ENCODE data around the gene PNLDC1.
"Not testable (repeated sequence)": the region's sequence is repeated elsewhere in the genome, so short reads cannot be mapped to it uniquely, and the experiment has no call there.

Gene PNLDC1

DNA sequence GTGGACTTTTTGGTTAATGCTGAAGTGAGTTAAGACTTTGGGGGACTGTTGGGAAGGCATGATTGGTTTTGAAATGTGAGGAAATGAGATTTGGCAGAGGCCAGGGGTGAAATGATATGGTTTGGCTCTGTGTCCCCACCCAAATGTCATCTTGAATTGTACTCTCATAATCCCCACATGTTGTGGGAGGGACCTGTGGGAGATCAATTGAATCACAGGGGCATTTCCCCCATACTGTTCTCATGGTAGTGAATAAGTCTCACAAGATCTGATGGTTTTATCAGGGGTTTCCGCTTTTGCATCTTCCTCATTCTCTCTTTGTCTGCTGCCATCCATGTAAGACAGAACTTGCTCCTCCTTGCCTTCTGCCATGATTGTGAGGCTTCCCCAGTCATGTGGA is 49.8 kb downstream of the PNLDC1 start:
- H3K36me3 ChIP-seq (ENCODE audit: control insufficient read depth in 1 of 2, insufficient read depth in 2 of 2, low read depth in 1 of 2, low read length in 2 of 2); H4K8ac ChIP-seq (ENCODE audit: low read length); H3K27ac ChIP-seq (ENCODE audit: low read length, poor library complexity, severe bottlenecking); DNase-seq; H3K4me2 ChIP-seq (ENCODE audit: low read length, poor library complexity, severe bottlenecking); H2BK5ac ChIP-seq (ENCODE audit: low read depth, low read length, poor library complexity, severe bottlenecking); H2BK12ac ChIP-seq (ENCODE audit: low read length in 2 of 2); H3K9me3 ChIP-seq (ENCODE audit: control insufficient read depth, low read length); H2AFZ ChIP-seq (ENCODE audit: low read depth, low read length); H3K27me3 ChIP-seq (ENCODE audit: control insufficient read depth in 1 of 2, insufficient read depth in 1 of 2, low read length in 2 of 2); H2BK15ac ChIP-seq (ENCODE audit: low read depth, poor library complexity, severe bottlenecking); H2BK120ac ChIP-seq (ENCODE audit: low read depth, low read length); H4K91ac ChIP-seq (ENCODE audit: low read length); H3K18ac ChIP-seq (ENCODE audit: low read depth in 1 of 2, low read length in 2 of 2); H3K4ac ChIP-seq (ENCODE audit: low read depth in 1 of 2, low read length in 2 of 2); H3K23ac ChIP-seq (ENCODE audit: low read length in 2 of 2); H3K4me1 ChIP-seq (ENCODE audit: control insufficient read depth, insufficient read depth, low read depth, low read length); H3K79me1 ChIP-seq (replicated peaks; ENCODE audit: low read length, poor library complexity, severe bottlenecking); H3K4me3 ChIP-seq (ENCODE audit: insufficient read depth in 1 of 2, low read depth in 1 of 2, low read length in 2 of 2); H3K14ac ChIP-seq (ENCODE audit: low read length in 2 of 2); H3K9ac ChIP-seq (ENCODE audit: low read length); H2AK5ac ChIP-seq (ENCODE audit: low read length, severe bottlenecking): not testable (repeated sequence)
- 90% methylated on average over 1 of the region's 1 CpG for WGBS

DNA sequence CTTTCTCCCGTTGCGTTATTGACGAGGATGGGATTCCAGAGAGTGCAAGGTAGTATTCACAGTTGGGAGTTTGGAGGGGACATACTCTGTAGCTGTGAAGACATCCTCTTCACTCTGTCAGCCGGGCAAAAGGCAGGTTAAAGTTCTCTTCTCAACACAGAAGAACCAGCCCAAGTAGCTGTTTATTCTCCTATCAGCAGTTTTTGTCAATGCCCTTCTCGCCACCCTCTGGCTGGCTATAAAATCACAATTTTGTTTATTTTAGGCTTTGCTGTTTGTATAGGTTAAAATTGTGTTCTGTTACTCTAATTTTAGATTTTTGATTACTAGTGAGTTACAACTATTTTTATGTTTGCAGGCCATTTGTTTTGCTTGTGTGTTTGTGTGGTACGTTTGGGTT is 52.8 kb downstream of the PNLDC1 start:
- no peak overlapping the region for H3K18ac ChIP-seq (ENCODE audit: low read depth in 1 of 2, low read length in 2 of 2)
- H4K91ac ChIP-seq (ENCODE audit: low read length): no peak overlapping the region
- H3K9me3 ChIP-seq (ENCODE audit: control insufficient read depth, low read length): no peaks in the 10 kb centered on the region
- H2BK12ac ChIP-seq (ENCODE audit: low read length in 2 of 2): no peak overlapping the region
- no peaks in the 10 kb centered on the region for H3K79me1 ChIP-seq (replicated peaks; ENCODE audit: low read length, poor library complexity, severe bottlenecking)
- no peak overlapping the region for H2AK5ac ChIP-seq (ENCODE audit: low read length, severe bottlenecking)
- H3K4ac ChIP-seq (ENCODE audit: low read depth in 1 of 2, low read length in 2 of 2): no peak overlapping the region
- DNase-seq: no peak
- H4K8ac ChIP-seq (ENCODE audit: low read length): no peak overlapping the region
- H2BK5ac ChIP-seq (ENCODE audit: low read depth, low read length, poor library complexity, severe bottlenecking): no peak overlapping the region
- H3K9ac ChIP-seq (ENCODE audit: low read length): peak overlapping the region; percentile 30
- no peak overlapping the region for H3K14ac ChIP-seq (ENCODE audit: low read length in 2 of 2)
- no peak overlapping the region for H3K27ac ChIP-seq (ENCODE audit: low read length, poor library complexity, severe bottlenecking)
- no peak overlapping the region for H2BK15ac ChIP-seq (ENCODE audit: low read depth, poor library complexity, severe bottlenecking)
- no peak overlapping the region for H3K4me3 ChIP-seq (ENCODE audit: insufficient read depth in 1 of 2, low read depth in 1 of 2, low read length in 2 of 2)
- H3K36me3 ChIP-seq (ENCODE audit: control insufficient read depth in 1 of 2, insufficient read depth in 2 of 2, low read depth in 1 of 2, low read length in 2 of 2): no peaks in the 10 kb centered on the region
- H2AFZ ChIP-seq (ENCODE audit: low read depth, low read length): no peak overlapping the region
- no peak overlapping the region for H3K23ac ChIP-seq (ENCODE audit: low read length in 2 of 2)
- no peaks in the 10 kb centered on the region for H3K4me1 ChIP-seq (ENCODE audit: control insufficient read depth, insufficient read depth, low read depth, low read length)
- WGBS: 82% methylated on average over 4 of the region's 6 CpGs
- no peaks in the 10 kb centered on the region for H3K27me3 ChIP-seq (ENCODE audit: control insufficient read depth in 1 of 2, insufficient read depth in 1 of 2, low read length in 2 of 2)
- no peak overlapping the region for H2BK120ac ChIP-seq (ENCODE audit: low read depth, low read length)
- no peak overlapping the region for H3K4me2 ChIP-seq (ENCODE audit: low read length, poor library complexity, severe bottlenecking)

DNA sequence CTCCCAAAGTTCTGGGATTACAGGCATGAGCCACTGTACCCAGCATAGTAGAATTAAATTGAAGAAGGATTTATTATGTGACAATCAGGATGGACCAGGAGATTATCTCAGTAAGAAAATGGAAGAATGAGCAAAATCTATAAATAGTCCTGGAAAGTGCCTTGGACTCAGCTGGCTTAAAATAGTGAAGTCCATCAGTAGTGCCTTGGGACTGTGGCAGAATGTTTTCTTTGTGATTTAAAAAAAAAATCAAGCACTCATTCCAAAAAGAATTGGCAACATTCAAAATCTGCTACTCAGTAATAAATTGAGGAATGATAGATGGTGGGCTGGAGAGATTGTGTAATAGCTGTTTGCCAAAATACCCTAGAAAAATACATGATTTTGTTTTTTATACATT is 53.7 kb downstream of the PNLDC1 start:
- no peak for DNase-seq
- no peak overlapping the region for H3K4ac ChIP-seq (ENCODE audit: low read depth in 1 of 2, low read length in 2 of 2)

DNA sequence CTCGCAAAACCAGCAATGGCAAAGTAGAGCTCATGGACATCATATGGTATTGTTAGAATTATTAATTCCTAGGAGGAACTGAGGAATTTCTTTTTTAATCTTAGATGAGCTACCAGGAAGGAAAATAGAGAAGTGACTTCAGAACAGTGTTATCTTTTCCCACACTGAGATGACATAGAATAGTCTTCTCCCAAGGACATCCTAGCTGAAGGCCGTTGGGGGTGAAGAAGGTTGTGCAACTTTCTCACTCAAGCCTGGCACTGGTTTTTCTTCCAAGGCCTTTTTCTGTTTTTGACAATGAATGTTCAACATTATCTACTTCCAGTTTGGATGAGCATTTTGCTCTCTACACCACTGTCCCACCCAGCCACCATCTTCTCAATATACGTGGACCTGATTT is 54.9 kb downstream of the PNLDC1 start:
- Histone ChIP-seq H3K9ac (ENCODE audit: low read length) (no peak overlapping the region), H3K4me1 (ENCODE audit: control insufficient read depth, insufficient read depth, low read depth, low read length) (no peaks in the 10 kb centered on the region), H3K36me3 (ENCODE audit: control insufficient read depth in 1 of 2, insufficient read depth in 2 of 2, low read depth in 1 of 2, low read length in 2 of 2) (no peaks in the 10 kb centered on the region), H3K9me3 (ENCODE audit: control insufficient read depth, low read length) (no peaks in the 10 kb centered on the region), H2BK12ac (ENCODE audit: low read length in 2 of 2) (no peak overlapping the region), H3K23ac (ENCODE audit: low read length in 2 of 2) (no peak overlapping the region), H3K4ac (ENCODE audit: low read depth in 1 of 2, low read length in 2 of 2) (no peak overlapping the region), H2BK120ac (ENCODE audit: low read depth, low read length) (no peak overlapping the region), H4K91ac (ENCODE audit: low read length) (no peak overlapping the region), H3K27ac (ENCODE audit: low read length, poor library complexity, severe bottlenecking) (no peak overlapping the region), H3K4me2 (ENCODE audit: low read length, poor library complexity, severe bottlenecking) (no peak overlapping the region), H2BK15ac (ENCODE audit: low read depth, poor library complexity, severe bottlenecking) (no peak overlapping the region), H3K27me3 (ENCODE audit: control insufficient read depth in 1 of 2, insufficient read depth in 1 of 2, low read length in 2 of 2) (no peaks in the 10 kb centered on the region), H2BK5ac (ENCODE audit: low read depth, low read length, poor library complexity, severe bottlenecking) (no peak overlapping the region), H3K18ac (ENCODE audit: low read depth in 1 of 2, low read length in 2 of 2) (no peak overlapping the region), H3K14ac (ENCODE audit: low read length in 2 of 2) (no peak overlapping the region), H3K79me1 (replicated peaks; ENCODE audit: low read length, poor library complexity, severe bottlenecking) (no peaks in the 10 kb centered on the region), H2AFZ (ENCODE audit: low read depth, low read length) (no peak overlapping the region), H4K8ac (ENCODE audit: low read length) (no peak overlapping the region), H3K4me3 (ENCODE audit: insufficient read depth in 1 of 2, low read depth in 1 of 2, low read length in 2 of 2) (no peak overlapping the region), H2AK5ac (ENCODE audit: low read length, severe bottlenecking) (no peak overlapping the region)
- DNase-seq: no peak
- WGBS: 95% methylated on average over 2 of the region's 3 CpGs

More for the DNA sequence above, 53.7 kb downstream of the PNLDC1 start:
- no peaks in the 10 kb centered on the region for H3K79me1 ChIP-seq (replicated peaks; ENCODE audit: low read length, poor library complexity, severe bottlenecking)
- no peaks in the 10 kb centered on the region for H3K27me3 ChIP-seq (ENCODE audit: control insufficient read depth in 1 of 2, insufficient read depth in 1 of 2, low read length in 2 of 2)
- H2BK12ac ChIP-seq (ENCODE audit: low read length in 2 of 2): no peak overlapping the region
- H3K4me3 ChIP-seq (ENCODE audit: insufficient read depth in 1 of 2, low read depth in 1 of 2, low read length in 2 of 2): no peak overlapping the region
- H2AFZ ChIP-seq (ENCODE audit: low read depth, low read length): no peak overlapping the region
- H4K91ac ChIP-seq (ENCODE audit: low read length): no peak overlapping the region
- H3K9ac ChIP-seq (ENCODE audit: low read length): no peak overlapping the region
- no peaks in the 10 kb centered on the region for H3K36me3 ChIP-seq (ENCODE audit: control insufficient read depth in 1 of 2, insufficient read depth in 2 of 2, low read depth in 1 of 2, low read length in 2 of 2)
- no peak overlapping the region for H2BK15ac ChIP-seq (ENCODE audit: low read depth, poor library complexity, severe bottlenecking)
- H4K8ac ChIP-seq (ENCODE audit: low read length): no peak overlapping the region
- no peak overlapping the region for H3K4me2 ChIP-seq (ENCODE audit: low read length, poor library complexity, severe bottlenecking)
- H2BK5ac ChIP-seq (ENCODE audit: low read depth, low read length, poor library complexity, severe bottlenecking): no peak overlapping the region
- H3K9me3 ChIP-seq (ENCODE audit: control insufficient read depth, low read length): no peaks in the 10 kb centered on the region
- no peak overlapping the region for H3K18ac ChIP-seq (ENCODE audit: low read depth in 1 of 2, low read length in 2 of 2)
- no peak overlapping the region for H3K23ac ChIP-seq (ENCODE audit: low read length in 2 of 2)
- no peak overlapping the region for H3K14ac ChIP-seq (ENCODE audit: low read length in 2 of 2)
- H3K27ac ChIP-seq (ENCODE audit: low read length, poor library complexity, severe bottlenecking): no peak overlapping the region
- H2BK120ac ChIP-seq (ENCODE audit: low read depth, low read length): no peak overlapping the region
- no peak overlapping the region for H2AK5ac ChIP-seq (ENCODE audit: low read length, severe bottlenecking)
- no peaks in the 10 kb centered on the region for H3K4me1 ChIP-seq (ENCODE audit: control insufficient read depth, insufficient read depth, low read depth, low read length)

Measured in mesenchymal stem cell (in vitro differentiated cells and primary cell).